Heart left ventricle (tissue), 13 donors: ENCODE results near the gene PLCB1.

ENCODE experiments used
- CTCF ChIP-seq, 12 donors: fragments of 200-600 bp; sonication (generic) in 4 of 12; IDR thresholded peaks; one replicate each; pipeline versions ENCODE4 v1.5.0 to v1.8.0; 2018 to 2022; ENCODE audit warnings: antibody characterized with exemption in 12 of 12, mild to moderate bottlenecking in 5 of 12
- POLR2A ChIP-seq, 2 donors: fragments of 450-650 bp; IDR thresholded peaks; one replicate each; pipeline ENCODE4 v1.6.1; 2017; ENCODE audit warnings: antibody characterized with exemption in 2 of 2, mild to moderate bottlenecking in 2 of 2, moderate library complexity in 2 of 2
- donor health status: ischemic (EF 13 %, LVEDD 7.1; RV severe dilation, severe dysfunction).
- donor health status: DM: no; HTN: yes; CAD: no.
- donor health status: DM: no; HTN: no; CAD: no.
- donor health status: ischemic (EF 25% LVEDD 6.9; RV normal size, moderate dysfunction).
- donor health status: ischemic (EF 25% LVEDD 5.7; RV mildly dilated, moderate dysfunction).
- donor health status: ischemic (EF 35%, LVEDD 5.7; RV mildly dilated, moderate dysfunction).
- donor health status: nonischemic (EF 11% LVEDD 7.7; RV severe dilation, severe dysfunction).
- donor health status: DM: yes; HTN: yes; CAD: no.
- donor health status: PGD.
- donor health status: ischemic (EF 29% LVEDD 5.4; RV normal size, mild dysfunction).
- donor health status: nonischemic (EF 23%, LVEDD 6.1; RV moderate dilation, normal function).

GRCh38 chr20:8766868-8767390 lies 634.9 kb downstream of the PLCB1 start:
- no peak for TF ChIP-seq CTCF (IDR thresholded peaks at IDR 0.05)
- no peak for TF ChIP-seq POLR2A (IDR thresholded peaks at IDR 0.05)
